Measurements from ENCODE around the gene SPOCK1. TPM values are rescaled to one million over a fixed set of nuclear protein-coding genes. Genes with fewer than 3 reads are reported as not detected.

Gene SPOCK1
- total and polyA plus RNA-seq, 2 experiments from 2014 or later = 8.2 to 10.5 TPM

GRCh38 chr5:137266186-137266585, 232.9 kb downstream of the SPOCK1 start:
- Mint-ChIP-seq H3K36me3 (ENCODE audit: low read depth) (no peaks in the 10 kb centered on the region), H3K27me3 (ENCODE audit: insufficient read depth, low read depth, poor library complexity) (peaks cover 2% of the 10 kb centered on the region), H3K27ac (no peak overlapping the region), H3K4me1 (peaks cover 5% of the 10 kb centered on the region), H3K9me3 (no peaks in the 10 kb centered on the region), H3K4me3 (no peak overlapping the region)
- TF ChIP-seq NANOG (IDR thresholded peaks at IDR 0.05; ENCODE audit: borderline replicate concordance) (no peak), ZNF114 (CRISPR knock-in tag; IDR thresholded peaks at IDR 0.05) (no peak), EZH2 (IDR thresholded peaks at IDR 0.05; ENCODE audit: low read depth, unreplicated experiment) (no peak), STAT1 (IDR thresholded peaks at IDR 0.05; ENCODE audit: unreplicated experiment) (no peak), EZH2phosphoT487 (IDR thresholded peaks at IDR 0.05; ENCODE audit: unreplicated experiment) (no peak), JUNB (IDR thresholded peaks at IDR 0.05; ENCODE audit: unreplicated experiment) (no peak), ZNF331 (CRISPR knock-in tag; IDR thresholded peaks at IDR 0.05; ENCODE audit: low read depth) (no peak), CREB1 (CRISPR knock-in tag; IDR thresholded peaks at IDR 0.05; ENCODE audit: low read depth) (no peak), CTCF (conservative IDR thresholded peaks at IDR 0.05; ENCODE audit: low read depth in 2 of 2) (no peak), POLR2AphosphoS5 (IDR thresholded peaks at IDR 0.05; ENCODE audit: low read depth) (no peak)
- TF ChIP-seq, protein P1, sequence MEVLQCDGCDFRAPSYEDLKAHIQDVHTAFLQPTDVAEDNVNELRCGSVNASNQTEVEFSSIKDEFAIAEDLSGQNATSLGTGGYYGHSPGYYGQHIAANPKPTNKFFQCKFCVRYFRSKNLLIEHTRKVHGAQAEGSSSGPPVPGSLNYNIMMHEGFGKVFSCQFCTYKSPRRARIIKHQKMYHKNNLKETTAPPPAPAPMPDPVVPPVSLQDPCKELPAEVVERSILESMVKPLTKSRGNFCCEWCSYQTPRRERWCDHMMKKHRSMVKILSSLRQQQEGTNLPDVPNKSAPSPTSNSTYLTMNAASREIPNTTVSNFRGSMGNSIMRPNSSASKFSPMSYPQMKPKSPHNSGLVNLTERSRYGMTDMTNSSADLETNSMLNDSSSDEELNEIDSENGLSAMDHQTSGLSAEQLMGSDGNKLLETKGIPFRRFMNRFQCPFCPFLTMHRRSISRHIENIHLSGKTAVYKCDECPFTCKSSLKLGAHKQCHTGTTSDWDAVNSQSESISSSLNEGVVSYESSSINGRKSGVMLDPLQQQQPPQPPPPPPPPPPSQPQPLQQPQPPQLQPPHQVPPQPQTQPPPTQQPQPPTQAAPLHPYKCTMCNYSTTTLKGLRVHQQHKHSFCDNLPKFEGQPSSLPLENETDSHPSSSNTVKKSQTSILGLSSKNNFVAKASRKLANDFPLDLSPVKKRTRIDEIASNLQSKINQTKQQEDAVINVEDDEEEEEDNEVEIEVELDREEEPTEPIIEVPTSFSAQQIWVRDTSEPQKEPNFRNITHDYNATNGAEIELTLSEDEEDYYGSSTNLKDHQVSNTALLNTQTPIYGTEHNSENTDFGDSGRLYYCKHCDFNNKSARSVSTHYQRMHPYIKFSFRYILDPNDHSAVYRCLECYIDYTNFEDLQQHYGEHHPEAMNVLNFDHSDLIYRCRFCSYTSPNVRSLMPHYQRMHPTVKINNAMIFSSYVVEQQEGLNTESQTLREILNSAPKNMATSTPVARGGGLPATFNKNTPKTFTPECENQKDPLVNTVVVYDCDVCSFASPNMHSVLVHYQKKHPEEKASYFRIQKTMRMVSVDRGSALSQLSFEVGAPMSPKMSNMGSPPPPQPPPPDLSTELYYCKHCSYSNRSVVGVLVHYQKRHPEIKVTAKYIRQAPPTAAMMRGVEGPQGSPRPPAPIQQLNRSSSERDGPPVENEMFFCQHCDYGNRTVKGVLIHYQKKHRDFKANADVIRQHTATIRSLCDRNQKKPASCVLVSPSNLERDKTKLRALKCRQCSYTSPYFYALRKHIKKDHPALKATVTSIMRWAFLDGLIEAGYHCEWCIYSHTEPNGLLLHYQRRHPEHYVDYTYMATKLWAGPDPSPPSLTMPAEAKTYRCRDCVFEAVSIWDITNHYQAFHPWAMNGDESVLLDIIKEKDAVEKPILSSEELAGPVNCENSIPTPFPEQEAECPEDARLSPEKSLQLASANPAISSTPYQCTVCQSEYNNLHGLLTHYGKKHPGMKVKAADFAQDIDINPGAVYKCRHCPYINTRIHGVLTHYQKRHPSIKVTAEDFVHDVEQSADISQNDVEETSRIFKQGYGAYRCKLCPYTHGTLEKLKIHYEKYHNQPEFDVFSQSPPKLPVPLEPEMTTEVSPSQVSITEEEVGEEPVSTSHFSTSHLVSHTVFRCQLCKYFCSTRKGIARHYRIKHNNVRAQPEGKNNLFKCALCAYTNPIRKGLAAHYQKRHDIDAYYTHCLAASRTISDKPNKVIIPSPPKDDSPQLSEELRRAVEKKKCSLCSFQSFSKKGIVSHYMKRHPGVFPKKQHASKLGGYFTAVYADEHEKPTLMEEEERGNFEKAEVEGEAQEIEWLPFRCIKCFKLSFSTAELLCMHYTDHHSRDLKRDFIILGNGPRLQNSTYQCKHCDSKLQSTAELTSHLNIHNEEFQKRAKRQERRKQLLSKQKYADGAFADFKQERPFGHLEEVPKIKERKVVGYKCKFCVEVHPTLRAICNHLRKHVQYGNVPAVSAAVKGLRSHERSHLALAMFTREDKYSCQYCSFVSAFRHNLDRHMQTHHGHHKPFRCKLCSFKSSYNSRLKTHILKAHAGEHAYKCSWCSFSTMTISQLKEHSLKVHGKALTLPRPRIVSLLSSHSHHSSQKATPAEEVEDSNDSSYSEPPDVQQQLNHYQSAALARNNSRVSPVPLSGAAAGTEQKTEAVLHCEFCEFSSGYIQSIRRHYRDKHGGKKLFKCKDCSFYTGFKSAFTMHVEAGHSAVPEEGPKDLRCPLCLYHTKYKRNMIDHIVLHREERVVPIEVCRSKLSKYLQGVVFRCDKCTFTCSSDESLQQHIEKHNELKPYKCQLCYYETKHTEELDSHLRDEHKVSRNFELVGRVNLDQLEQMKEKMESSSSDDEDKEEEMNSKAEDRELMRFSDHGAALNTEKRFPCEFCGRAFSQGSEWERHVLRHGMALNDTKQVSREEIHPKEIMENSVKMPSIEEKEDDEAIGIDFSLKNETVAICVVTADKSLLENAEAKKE (CRISPR knock-in tag; IDR thresholded peaks at IDR 0.05) = no peak
- TF ChIP-seq, protein P2, sequence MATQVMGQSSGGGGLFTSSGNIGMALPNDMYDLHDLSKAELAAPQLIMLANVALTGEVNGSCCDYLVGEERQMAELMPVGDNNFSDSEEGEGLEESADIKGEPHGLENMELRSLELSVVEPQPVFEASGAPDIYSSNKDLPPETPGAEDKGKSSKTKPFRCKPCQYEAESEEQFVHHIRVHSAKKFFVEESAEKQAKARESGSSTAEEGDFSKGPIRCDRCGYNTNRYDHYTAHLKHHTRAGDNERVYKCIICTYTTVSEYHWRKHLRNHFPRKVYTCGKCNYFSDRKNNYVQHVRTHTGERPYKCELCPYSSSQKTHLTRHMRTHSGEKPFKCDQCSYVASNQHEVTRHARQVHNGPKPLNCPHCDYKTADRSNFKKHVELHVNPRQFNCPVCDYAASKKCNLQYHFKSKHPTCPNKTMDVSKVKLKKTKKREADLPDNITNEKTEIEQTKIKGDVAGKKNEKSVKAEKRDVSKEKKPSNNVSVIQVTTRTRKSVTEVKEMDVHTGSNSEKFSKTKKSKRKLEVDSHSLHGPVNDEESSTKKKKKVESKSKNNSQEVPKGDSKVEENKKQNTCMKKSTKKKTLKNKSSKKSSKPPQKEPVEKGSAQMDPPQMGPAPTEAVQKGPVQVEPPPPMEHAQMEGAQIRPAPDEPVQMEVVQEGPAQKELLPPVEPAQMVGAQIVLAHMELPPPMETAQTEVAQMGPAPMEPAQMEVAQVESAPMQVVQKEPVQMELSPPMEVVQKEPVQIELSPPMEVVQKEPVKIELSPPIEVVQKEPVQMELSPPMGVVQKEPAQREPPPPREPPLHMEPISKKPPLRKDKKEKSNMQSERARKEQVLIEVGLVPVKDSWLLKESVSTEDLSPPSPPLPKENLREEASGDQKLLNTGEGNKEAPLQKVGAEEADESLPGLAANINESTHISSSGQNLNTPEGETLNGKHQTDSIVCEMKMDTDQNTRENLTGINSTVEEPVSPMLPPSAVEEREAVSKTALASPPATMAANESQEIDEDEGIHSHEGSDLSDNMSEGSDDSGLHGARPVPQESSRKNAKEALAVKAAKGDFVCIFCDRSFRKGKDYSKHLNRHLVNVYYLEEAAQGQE (IDR thresholded peaks at IDR 0.05; ENCODE audit: unreplicated experiment) = no peak
- TF ChIP-seq, protein P3, sequence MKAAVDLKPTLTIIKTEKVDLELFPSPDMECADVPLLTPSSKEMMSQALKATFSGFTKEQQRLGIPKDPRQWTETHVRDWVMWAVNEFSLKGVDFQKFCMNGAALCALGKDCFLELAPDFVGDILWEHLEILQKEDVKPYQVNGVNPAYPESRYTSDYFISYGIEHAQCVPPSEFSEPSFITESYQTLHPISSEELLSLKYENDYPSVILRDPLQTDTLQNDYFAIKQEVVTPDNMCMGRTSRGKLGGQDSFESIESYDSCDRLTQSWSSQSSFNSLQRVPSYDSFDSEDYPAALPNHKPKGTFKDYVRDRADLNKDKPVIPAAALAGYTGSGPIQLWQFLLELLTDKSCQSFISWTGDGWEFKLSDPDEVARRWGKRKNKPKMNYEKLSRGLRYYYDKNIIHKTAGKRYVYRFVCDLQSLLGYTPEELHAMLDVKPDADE (IDR thresholded peaks at IDR 0.05) = no peak
- no peak overlapping the region for H3K4me3 ChIP-seq
- no peak overlapping the region for H3K27ac ChIP-seq (ENCODE audit: low read depth)
- ATAC-seq (no peak), DNase-seq (ENCODE audit: low spot score) (no peak)
- no peaks in the 10 kb centered on the region for H3K4me1 ChIP-seq (ENCODE audit: insufficient read depth)
- no peak overlapping the region for H2AFZ ChIP-seq
- H3K4me2 ChIP-seq = no peak overlapping the region
- no peaks in the 10 kb centered on the region for H3F3A ChIP-seq (replicated peaks; ENCODE audit: low read depth)
- H3K79me2 ChIP-seq (replicated peaks; ENCODE audit: insufficient read depth) = no peaks in the 10 kb centered on the region
- no peaks in the 10 kb centered on the region for H3K36me3 ChIP-seq (ENCODE audit: insufficient read depth)
- H4K20me1 ChIP-seq (replicated peaks; ENCODE audit: insufficient read depth) = no peaks in the 10 kb centered on the region
- no peaks in the 10 kb centered on the region for H3K27me3 ChIP-seq (ENCODE audit: insufficient read depth)
- H3K9me2 ChIP-seq (ENCODE audit: insufficient read depth) = no peaks in the 10 kb centered on the region

Measured in GM23338 (cell line).